ENCODE results near the gene KCTD17.

KCTD17 gene

DNA sequence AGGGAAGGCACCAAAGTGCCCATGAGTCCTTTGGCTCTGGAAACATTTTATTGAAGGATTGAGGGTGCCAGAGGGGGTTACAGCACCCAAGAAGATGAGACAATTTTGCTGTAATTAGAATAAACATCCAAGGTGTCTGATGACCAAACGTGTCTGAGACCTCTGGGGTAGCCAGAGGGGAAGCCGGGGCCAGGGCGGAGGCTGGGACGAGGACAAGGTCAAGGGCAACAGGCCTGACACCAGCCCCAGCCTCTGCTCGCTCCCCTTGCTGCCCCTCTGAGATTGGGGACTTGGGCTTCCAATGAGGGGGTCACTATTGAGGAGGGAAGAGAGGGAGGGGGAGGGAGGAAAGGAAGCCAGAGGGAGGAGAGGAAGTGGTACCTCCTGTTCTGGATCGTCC lies 32.4 kb downstream of the KCTD17 start:
- no peak for DNase-seq

DNA sequence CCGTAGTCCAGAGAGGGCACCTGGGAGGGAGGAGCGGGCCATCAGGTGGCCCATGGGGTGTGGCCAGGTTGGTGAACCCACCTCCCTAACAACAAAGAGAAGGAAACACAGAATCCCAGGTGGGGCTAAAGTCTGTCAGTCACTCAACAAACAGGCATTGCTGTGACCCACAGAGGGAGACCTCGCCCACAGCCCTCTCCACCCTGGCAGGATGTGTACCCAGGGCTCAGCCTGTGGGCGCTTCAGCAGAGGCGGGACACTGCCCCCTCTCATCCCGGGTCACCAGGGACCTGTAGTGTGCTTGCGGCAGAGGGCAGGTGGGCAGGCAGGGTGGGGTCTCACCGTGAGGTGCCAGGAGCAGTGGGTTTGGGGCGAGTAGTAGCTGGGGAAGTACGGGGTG lies 32.8 kb downstream of the KCTD17 start:
- DNase-seq = no peak

DNA sequence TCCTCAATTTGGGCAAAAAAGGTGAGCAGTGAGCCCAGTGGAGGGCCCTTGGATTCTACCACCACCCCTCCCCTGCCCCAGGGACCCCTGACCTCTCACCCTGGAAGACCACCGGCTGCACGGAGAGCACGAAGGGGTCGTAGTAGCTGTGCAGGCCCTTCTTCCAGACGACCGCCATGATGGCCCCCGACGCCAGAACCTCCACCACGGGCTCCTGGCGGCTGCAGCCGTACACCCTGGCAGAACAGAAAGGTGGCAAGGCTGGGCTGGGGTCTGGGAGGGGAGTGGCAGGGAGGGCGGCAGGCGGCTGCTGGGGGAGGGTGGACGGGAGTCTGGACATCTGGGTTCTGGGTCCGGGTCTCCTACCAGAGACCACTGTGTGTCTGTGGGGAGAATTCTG lies 34.6 kb downstream of the KCTD17 start:
- DNase-seq = no peak

DNA sequence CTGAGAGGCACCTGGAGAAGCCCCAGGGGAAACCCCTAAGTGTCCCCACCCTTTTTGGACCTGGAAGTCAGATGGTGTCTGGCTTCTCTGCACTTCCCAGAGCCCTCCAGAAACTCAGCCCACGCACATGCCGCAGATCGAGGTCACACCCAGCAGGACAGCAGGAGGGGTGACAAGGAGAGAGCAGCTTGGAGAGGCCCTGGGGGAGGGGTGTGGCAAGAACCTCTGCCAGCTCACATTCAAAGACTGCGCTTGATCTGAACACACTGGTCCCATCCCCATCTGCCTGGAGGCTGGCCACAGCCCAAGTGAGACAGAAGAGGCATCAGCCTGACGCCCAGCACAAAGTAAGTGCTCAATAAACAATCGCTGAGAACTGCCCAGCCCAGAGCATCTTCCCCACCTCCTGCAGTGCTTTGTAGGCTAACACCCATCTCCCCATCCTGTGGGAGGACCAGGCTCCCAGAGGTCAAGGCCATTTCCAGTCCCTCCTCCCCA lies 36.6 kb downstream of the KCTD17 start:
- peak; percentile 63 for DNase-seq

DNA sequence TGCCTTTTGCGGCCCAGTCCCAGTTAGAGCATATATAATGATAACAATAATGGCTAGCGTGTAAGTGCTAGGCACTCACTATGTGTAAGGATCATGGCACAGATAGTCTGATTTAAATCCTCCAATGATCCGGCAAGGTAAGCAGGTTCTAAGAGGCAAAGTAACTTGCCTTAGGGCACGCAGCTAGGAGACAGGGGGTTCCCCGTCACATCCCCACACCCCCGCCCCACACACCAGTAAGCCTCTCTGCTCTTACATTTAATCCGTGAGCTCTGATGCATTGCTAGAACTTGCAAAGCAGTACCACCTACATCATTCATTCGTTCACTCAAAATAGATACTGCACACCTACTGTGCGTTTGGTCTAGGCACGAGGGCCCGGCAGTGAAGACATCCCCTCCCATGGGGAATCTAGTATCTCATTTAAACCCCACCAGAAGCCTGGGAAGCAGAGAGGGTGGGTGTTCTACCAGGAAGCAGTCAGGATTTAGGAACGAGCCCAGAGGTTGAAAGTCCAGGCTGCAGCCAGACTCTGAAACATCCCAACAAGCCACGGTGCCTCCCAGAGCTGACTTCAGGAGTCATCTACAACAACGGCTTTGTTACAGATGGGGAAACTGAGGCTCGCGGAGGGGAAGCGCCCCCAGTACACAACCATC lies 37.3 kb downstream of the KCTD17 start:
- DNase-seq = no peak

DNA sequence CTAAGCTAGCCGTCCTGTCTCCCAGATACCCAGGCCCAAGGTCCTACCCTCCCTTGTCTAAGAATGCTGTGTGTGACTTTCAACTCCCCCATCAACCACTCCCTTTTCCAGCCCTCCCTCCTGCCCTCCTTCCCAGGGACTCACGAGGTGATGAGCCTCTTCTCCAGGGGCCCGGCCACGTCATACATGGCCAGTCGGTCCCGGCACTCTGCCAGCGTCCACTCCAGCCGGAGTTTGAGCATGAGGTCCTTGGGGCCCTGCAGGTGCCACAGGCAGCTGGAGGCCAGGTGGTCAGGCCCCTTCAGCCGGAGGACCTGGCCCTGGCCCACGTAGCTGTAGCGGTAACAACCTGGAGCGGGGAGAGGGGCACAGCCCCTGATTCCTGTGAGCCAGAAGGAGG lies 37.9 kb downstream of the KCTD17 start:
- no peak for DNase-seq

DNA sequence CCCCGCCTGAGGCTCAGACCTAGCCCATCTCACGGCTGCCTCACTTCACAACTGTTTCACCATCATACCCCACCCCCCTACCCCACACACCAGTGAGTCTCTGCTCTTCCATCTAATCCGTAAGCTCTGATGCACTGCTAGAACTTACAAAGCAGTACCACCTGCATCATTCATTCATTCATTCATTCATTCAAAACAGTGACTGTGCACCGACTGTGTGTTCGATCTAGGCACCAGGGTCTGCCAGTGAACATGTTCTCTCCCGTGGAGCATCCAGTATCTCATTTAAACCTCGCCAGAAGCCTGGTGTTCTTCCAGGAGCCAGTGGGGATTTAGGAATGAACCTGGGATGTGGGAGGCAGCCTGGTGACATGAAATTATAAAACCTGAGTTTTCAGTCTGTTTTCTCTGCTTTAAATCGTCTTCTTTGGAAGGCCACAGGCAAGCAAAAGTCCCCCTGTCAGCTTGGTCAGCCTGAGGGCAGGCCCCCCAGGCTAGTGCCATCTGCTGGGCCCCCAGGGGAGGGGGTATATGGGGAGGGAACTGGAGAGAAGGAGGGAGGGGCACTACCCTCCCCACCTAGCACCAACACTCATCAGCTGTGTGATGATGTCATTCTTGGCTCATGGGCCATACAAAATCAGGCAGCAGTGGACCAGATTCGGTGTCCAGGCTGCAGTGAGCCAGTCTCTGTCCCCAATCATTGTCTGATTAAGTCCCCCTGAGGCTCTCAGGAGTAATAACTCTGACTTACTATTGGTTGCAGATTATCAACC lies 39.6 kb downstream of the KCTD17 start:
- no peak for DNase-seq

DNA sequence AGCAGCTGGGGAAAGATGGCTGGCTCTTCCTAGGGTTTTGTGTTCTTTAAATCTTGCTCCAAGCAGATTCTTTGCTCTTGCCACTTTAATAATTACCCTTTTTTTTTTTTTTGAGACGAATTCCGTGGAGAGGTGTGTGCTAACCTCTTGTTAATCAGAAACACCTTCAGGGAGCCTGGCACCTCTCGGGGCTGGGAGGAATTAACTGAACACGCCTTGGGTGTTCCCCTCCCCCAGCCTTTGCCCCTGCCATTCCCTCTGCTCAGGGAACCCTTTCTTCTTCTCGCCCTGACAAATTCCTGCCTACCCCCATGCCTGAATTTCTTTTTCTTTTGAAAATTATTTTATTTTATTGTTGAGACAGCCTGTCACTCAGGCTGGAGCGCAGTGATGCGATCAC lies 40.5 kb downstream of the KCTD17 start:
- DNase-seq = no peak

DNA sequence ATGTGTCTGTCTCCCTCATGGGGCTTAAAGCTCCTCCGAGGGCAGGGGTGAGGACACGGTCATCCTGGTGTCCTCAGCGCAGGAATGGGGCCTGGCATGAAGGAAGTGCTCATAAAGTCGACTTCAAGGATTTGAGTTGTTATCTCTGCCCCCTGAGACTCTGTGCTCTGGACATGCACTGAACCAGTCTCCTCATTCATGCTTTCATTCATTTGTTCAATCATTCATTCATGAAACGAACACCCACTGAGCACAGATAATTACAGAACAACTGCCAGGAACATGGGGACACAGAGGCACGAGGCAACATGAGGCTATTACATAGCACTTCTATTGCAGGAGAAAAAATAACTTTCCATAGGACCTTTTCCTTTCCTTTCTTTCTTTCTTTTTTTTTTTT lies 41.5 kb downstream of the KCTD17 start:
- DNase-seq = no peak

DNA sequence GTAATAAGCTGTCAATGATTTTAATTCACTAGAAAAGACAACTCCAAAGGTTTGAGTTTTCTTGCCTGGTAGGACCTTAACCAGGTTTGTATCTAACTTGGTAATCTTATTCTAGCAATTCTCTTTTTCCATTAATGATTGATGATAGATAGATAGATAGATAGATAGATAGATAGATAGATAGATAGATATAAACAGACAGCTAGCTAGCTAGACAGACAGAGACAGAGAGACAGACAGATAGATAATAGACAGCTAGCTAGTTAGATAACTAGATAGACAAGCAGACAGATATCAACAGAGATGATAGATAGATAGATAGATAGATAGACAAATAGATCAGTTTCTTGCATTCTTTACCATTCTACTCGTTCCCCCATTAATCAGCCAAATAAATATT lies 42.7 kb downstream of the KCTD17 start:
- DNase-seq = no peak

DNA sequence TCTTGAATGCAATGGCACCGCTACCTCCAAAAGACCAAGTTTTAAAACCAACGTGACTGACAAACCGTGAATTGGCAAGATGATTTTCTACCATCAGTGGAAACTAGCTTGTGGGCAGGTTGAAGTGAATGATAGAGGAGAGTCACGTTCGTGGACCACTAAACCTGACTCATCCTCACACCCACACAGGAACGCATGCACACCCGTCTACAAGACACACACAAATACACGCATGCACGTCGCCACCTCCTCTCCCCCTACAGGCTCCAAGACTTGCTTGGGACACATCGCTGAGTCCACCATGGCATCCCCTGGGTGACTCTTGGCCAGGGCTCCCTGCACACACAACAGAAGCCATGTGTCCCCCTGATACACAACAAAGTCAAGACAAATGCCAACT lies 43.6 kb downstream of the KCTD17 start:
- DNase-seq = no peak

DNA sequence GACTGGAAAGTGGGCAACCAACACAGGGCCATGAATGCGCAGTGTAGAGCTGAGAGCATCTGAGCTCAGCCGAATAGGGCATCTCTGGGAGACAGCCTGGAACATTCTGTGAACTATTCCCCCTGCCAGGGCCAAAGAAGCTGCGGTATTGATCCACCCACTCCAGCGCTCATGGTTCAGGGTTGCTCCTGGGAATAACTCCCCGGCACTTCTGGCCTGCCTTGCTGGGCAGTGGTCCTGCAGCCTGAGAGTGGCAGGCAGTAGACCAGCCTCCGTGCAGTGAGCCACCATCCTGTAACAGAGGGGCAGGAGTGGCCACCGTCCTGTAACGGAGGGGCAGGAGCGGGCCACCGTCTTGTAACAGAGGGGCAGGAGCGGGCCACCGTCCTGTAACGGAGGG lies 45.8 kb downstream of the KCTD17 start:
- DNase-seq = no peak

DNA sequence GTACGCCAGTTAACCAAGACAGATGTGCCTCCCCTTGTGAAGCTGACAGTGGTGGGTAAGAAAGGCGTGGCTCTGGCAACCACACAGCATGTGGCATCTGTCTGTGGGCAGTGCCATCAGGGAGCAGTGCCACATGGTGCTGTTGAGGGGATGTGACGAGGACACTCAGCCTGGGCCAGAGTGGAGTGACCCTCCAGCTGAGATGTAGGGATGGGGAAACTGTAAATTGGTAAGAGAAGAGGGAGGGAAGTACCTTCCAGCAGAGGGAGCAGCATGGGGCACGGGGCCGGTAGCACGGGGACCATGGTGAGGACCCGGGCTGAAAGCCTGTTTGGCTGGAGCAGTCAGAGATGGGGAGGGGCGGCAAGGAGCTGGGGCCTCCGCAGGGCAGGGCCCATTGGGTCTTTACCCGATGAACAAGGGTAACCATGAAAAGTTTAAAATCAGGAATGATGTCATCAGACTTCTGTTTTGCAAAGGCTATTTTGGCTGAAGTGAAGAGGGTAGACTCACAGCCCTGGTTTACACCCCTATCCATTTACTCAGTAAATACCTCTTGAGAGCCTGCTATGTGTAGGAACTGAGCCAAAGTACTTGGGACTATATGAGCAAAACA lies 47.5 kb downstream of the KCTD17 start:
- DNase-seq = no peak

DNA sequence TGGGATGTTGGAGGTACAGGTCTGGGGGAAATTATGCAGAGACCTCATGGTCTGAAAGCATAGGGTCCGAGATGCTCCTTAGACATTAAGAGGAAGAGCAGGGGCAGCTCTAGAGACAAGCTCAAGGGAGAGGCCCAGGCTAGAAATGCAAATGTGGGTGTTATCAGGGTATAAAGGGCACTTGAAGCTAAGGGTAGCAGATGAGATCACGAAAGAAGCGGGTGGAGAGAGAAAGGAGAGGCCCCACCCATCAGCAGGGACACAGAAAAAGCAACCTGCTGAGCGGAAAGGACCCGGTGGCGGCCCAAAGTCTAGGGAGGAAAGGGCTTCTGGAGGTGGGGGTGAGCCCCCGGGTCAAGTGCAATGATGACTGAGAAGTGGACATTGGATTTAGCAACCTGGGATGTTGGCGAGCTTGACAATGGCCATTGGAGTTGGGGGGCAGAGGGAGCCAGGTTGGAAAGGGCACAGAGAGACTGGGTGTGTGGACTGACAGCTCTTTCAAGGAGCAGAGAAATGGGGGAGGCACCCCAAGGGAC lies 49.1 kb downstream of the KCTD17 start:
- DNase-seq = no peak

DNA sequence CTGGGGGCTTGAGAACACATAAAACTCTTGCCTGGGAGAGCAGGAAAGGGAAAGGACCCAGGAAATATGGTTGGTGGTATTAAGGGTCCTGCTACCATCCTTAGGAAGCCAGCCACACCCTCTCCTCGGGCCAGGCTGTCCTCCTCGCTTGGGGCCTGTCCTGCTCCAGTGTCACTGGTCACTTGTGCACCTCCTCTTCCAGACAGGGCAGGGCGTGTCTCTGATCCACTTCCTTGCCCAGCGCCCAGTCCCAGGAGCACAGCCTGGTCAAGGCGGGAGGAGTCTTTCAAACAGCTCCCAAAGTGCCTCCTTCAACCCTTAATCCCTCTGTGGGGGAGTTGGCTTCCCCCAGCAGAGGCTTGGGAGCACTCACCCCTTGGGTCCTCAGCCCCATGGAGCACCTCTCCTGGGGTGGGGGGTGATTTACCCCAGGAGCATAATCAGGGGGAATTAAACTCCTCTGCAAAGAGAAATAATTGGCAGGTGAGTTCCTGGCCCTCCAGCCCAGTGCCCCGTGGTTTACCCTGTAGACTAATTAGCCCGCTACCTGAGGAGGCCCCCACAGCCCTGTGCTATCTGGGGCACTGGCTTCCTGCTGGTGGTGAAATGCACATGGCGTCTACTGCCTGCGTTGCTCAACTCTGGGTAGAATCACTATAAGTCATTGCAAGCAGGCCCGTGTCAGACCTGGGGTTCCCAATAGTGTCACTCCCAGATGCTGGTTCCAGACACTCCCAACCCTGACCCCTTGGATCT lies 49.9 kb downstream of the KCTD17 start:
- DNase-seq = no peak

DNA sequence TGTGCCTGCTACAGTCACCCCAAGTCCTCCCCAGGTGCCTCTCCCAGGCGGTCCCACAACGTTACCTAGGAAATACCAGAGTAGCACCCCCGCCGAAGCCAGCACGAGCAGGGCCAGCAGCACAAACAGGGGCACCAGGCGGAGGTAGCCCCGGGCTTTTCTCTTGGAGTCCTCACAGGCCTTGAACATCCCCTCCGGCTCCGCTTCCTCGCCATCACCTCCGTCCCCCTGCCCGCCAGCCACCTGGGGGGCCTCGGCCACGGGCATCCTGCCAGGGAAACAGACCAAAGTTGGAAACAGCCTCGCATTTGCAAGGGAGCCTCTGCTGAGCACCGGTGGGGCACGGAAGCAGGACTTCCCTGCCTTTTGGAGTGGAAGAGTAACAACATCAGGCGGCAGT lies 51.6 kb downstream of the KCTD17 start:
- DNase-seq = no peak

DNA sequence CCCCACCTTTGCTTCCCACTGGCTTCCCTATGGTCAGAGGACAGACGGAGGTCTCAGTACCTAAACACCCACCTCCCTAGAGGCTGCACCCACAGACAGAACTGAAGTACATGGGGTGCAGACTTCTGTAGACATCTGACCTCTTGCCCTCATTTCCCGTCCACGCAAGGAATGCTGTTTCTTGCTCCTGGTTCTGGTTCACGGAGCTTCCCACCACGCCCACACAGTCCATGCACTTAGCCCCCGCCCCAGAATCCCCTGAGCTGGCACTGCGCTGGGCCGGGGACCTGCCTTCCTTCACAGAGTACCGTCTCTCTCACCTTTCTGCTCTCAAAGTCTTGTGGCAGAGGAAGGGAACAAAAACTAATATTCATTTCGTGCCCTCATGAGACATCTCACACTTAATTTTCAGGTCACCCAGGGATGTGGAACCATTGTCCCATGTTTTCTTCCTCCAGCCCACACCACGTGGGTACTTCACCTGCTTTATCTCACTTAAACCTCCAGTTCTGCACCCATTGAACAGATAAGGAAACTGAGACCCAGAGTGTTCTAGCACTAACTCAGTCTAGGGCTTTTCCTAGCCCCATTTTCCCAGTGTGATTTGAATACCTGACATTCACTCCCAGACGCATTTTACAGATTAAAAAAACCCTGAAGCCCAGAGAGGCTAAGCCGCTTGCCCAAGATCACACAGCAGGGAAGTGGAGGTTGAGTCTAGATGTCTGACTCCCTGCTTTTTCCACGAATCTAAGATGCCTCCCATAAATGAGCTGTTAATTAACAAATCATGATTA lies 52.3 kb downstream of the KCTD17 start:
- no peak for DNase-seq

DNA sequence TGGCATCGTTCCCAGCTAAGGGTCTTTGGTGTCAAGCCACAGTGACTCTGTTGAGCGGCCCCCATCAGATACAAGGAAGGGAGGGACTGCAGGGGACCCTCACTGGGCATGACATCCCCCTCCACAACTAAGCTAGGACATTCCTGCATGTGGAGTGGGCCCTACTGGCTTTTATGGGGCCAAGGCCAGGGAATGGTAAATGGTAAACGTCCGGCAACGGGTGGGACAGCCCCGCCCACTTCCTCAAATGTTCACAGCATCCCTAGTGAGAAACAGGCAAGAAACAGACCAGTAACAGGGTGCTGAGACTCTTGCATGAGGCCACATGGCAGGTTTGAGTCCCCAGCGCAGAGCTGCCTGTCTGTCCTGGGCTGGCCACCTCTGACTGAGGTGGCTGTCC lies 53.6 kb downstream of the KCTD17 start:
- no peak for DNase-seq

DNA sequence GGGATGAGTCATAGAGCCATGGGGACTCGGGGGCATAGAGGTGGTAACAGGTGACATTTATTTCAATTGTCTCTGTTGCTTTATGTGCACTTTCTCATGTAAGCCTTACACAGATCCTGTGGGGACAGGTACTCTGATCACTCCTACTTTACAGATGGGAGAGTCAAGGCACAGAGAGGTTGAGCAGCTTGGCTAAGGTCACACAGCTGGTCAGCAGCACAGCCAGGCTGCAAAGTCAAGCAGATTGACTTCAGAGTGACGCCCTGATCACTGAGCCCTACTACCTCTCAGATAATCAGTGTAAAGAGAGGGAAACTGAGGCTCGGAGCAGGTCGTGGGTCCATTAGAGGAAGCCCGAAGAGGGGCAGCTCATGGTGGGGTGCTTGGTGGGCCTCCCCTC lies 54.4 kb downstream of the KCTD17 start:
- no peak for DNase-seq

DNA sequence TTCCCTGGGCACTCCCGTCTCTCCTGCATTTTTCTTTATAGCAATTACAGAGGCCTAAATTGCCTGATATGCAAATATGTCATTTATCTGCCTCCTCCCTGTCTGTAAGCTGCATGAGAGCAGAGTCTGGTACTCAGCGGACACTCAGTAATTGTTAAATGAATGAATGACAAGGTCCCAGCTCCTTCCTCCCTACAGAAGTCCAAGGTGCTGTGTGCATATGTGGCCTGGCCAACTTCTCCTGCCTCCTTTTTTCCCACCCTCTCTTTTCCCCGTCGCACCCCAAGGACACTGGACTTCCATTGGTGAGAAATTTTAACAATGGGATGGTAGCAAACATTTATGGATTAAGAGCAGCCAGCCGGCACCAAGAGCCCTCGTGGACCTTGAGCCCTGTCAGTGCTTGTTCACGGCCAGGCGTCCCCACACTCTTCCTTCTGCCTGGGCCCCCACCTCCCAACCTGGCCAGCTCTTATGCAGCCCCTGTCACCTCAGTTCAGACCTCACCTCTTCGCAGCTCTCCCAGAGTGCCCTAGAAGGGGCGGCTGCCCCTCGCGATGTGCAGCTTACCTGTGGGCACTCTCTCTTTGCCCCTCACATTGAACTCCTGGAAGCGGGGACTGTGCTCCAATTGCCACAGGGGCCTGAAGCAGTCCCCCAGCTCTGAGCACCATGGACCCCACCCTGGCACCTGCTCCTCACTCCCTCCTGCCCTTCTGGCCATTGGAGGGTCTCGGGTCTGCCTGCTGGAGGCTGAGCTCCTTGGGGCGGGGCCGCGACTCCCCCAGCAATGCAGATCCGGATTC lies 56.5 kb downstream of the KCTD17 start:
- DNase-seq = no peak

DNA sequence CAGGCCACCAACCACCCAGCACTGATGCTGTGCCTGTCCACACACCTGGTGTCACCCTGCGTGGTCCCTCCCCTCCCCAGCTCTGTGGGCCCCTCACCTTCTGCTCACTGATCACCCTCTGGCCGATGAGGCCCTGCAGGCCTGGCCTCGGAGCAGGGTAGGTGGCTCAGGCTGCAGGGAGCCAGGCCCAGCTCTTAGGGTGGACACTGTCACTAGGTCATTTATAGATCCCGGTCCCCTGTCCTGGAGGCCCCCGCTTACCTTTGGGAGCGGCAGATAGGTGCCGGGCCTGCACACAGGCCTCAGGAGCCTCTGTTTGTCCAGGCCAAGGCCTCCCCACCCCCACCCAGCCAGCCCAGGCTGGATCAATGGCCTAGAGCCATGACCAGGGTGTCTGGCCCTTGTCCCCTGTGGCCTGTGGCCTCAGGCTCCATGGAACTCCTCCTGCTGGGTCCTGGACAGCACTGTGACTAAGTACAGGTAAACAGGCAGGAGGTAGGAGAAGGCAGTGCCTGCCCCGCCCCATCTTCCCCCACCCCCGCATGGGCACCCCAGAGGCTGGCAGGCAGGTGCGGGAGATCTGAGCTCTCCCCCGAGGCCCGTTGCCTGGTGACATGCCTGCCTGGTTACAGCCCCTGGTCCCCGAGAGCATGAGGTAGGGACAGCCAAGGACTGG lies 57.8 kb downstream of the KCTD17 start, which contains the start of gene TMPRSS6:
Gene TMPRSS6 (minus strand): TSS at position 472 of the 676 bp plus-strand sequence. CDS start 6,296 bp downstream, outside the sequence.
- no peak for DNase-seq
